ENCODE measurements around the gene FILIP1. TPM values are rescaled to one million over a fixed set of nuclear protein-coding genes. Genes with fewer than 3 reads are reported as not detected.

Gene FILIP1
- total and polyA plus RNA-seq, 10 of the 15 experiments (the other 5 are each of a cell fraction or from before 2014, with no cell fraction given) = 0.23 to 2.0 (median 0.44) TPM

GRCh38 chr6:75243333-75244062 lies 250.1 kb downstream of the FILIP1 start, which contains the start of gene COX7A2 (continued):
- peak; percentile 41; the same call in 1 of the 2 replicates for TF ChIP-seq TCF3 (IDR thresholded peaks at IDR 0.05; ENCODE audit: borderline replicate concordance, insufficient read depth, low read depth, low read length)
- TF ChIP-seq NRF1 (conservative IDR thresholded peaks at IDR 0.05; ENCODE audit: low read depth, low read length) = no peak
- peak; percentile 76 for TF ChIP-seq PAX5 (IDR thresholded peaks at IDR 0.05; ENCODE audit: borderline replicate concordance, low read depth, low read length)
- peak; percentile 95 for TF ChIP-seq GABPA (IDR thresholded peaks at IDR 0.05; ENCODE audit: low read depth)
- TF ChIP-seq RBBP5 (conservative IDR thresholded peaks at IDR 0.05) = no peak
- peak; percentile 71; the same call in 1 of the 2 replicates for TF ChIP-seq RELB (IDR thresholded peaks at IDR 0.05; ENCODE audit: low read depth)
- peak; percentile 46; the same call in 1 of the 2 replicates for TF ChIP-seq RCOR1 (conservative IDR thresholded peaks at IDR 0.05; ENCODE audit: low read depth, low read length)
- no peak; a peak in 3 of 4 replicates for TF ChIP-seq EP300 (IDR thresholded peaks at IDR 0.05; ENCODE audit: borderline replicate concordance in 1 of 2, control insufficient read depth in 1 of 2, low read depth in 2 of 2, low read length in 2 of 2)
- TF ChIP-seq SIX5 (IDR thresholded peaks at IDR 0.05; ENCODE audit: low read depth, low read length, severe bottlenecking) = peak; percentile 44
- TF ChIP-seq PML (IDR thresholded peaks at IDR 0.05; ENCODE audit: low read length) = peak; percentile 98
- TF ChIP-seq POLR2AphosphoS5 (IDR thresholded peaks at IDR 0.05; ENCODE audit: low read length) = peak; percentile 98
- peak; percentile 94 for TF ChIP-seq ZBTB40 (IDR thresholded peaks at IDR 0.05; ENCODE audit: borderline replicate concordance)
- peak; percentile 76 for TF ChIP-seq CREM (IDR thresholded peaks at IDR 0.05; ENCODE audit: low read depth)
- TF ChIP-seq BCL3 (IDR thresholded peaks at IDR 0.05; ENCODE audit: borderline replicate concordance, insufficient read depth, low read depth, low read length, poor library complexity, severe bottlenecking) = no peak
- TF ChIP-seq FOXM1 (IDR thresholded peaks at IDR 0.05; ENCODE audit: low read depth, low read length) = peak; percentile 69
- TF ChIP-seq ZBED1 (IDR thresholded peaks at IDR 0.05; ENCODE audit: borderline replicate concordance) = peak; percentile 66; the same call in 1 of the 2 replicates
- TF ChIP-seq EGR1 (IDR thresholded peaks at IDR 0.05; ENCODE audit: borderline replicate concordance in 1 of 2, low read depth in 2 of 2, low read length in 2 of 2) = peak in 1 of 2 experiments; percentile 86; a peak in 2 of 3 replicates
- TF ChIP-seq MXI1 (IDR thresholded peaks at IDR 0.05; ENCODE audit: low read depth, low read length) = 0 out of 2 replicates have a peak, but pooled peaks have one; percentile 50
- TF ChIP-seq YY1 (IDR thresholded peaks at IDR 0.05; ENCODE audit: low read depth, low read length) = peak; percentile 96
- TF ChIP-seq CHD2 (IDR thresholded peaks at IDR 0.05; ENCODE audit: borderline replicate concordance, low read depth, low read length) = peak; percentile 60; the same call in 1 of the 2 replicates
- 0 out of 2 replicates have a peak, but pooled peaks have one; percentile 21 for TF ChIP-seq BMI1 (IDR thresholded peaks at IDR 0.05; ENCODE audit: borderline replicate concordance)
- no peak for TF ChIP-seq ZNF274 (IDR thresholded peaks at IDR 0.05; ENCODE audit: insufficient read depth, insufficient read length)
- peak; percentile 72 for TF ChIP-seq HCFC1 (IDR thresholded peaks at IDR 0.05; ENCODE audit: low read length)

Data from GM12878 (cell line).